Stimulated activated CD8-positive, alpha-beta memory T cell treated with anti-CD3 and anti-CD28 coated beads, Interleukin-2, amount 100 ng/mL, for 48 hours (primary cell): ENCODE data around the gene PARP9.

Experiments used
- DNase-seq, 2 donors: peaks; one replicate each; pipeline ENCODE4 v3.0.0-alpha.2; 2020; ENCODE audit warnings: low read depth in 2 of 2

PARP9 gene

GRCh38 chr3:122488262-122488973 is 75.7 kb downstream of the PARP9 start:
- DNase-seq: no peak

GRCh38 chr3:122484985-122485384 is 79.1 kb downstream of the PARP9 start:
- DNase-seq: no peak

- no peak for DNase-seq
Measured at GRCh38 chr3:122481390-122481789, 82.7 kb downstream of the PARP9 start.
